Breast epithelium (tissue), 3 donors: ENCODE data around the gene BCL2.

Experiments
- POLR2A ChIP-seq: fragments of 450-650 bp; IDR thresholded peaks from one replicate; pipeline ENCODE4 v1.6.1; 2016; ENCODE audit warnings: antibody characterized with exemption, mild to moderate bottlenecking, moderate library complexity
- POLR2AphosphoS5 ChIP-seq, 3 donors: sonication (generic); formaldehyde crosslinking; IDR thresholded peaks; one replicate each; pipeline ENCODE4 v1.6.1; 2017; ENCODE audit warnings: antibody characterized with exemption in 3 of 3
- TF ChIP-seq, protein P1 (sequence below), 3 donors: fragments of 450-650 bp; IDR thresholded peaks; one replicate each; pipeline ENCODE4 v1.5.1; 2016 to 2017; ENCODE audit warnings: antibody characterized with exemption in 3 of 3, mild to moderate bottlenecking in 3 of 3, moderate library complexity in 3 of 3

DNA sequence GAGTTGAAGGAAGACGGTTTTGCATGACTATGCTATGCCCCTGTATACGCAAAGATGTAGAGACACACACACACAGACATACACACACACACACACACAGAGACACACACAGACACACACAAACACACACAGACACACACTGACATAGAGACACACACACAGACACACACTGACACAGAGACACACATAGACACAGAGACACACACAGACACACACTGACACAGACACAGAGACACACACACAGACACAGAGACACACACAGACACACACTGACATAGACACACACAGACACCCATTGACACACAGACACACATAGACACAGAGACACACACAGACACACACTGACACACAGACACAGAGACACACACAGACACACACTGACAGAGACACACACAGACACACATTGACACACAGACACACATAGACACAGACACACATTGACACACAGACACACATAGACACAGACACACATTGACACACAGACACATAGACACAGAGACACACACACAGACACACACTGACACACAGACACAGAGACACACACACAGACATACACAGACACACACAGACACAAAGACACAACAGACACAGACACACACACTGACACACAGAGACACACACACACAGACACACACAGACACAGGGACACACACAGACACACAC is 121.3 kb downstream of the BCL2 start:
- TF ChIP-seq, protein P1, sequence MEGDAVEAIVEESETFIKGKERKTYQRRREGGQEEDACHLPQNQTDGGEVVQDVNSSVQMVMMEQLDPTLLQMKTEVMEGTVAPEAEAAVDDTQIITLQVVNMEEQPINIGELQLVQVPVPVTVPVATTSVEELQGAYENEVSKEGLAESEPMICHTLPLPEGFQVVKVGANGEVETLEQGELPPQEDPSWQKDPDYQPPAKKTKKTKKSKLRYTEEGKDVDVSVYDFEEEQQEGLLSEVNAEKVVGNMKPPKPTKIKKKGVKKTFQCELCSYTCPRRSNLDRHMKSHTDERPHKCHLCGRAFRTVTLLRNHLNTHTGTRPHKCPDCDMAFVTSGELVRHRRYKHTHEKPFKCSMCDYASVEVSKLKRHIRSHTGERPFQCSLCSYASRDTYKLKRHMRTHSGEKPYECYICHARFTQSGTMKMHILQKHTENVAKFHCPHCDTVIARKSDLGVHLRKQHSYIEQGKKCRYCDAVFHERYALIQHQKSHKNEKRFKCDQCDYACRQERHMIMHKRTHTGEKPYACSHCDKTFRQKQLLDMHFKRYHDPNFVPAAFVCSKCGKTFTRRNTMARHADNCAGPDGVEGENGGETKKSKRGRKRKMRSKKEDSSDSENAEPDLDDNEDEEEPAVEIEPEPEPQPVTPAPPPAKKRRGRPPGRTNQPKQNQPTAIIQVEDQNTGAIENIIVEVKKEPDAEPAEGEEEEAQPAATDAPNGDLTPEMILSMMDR (IDR thresholded peaks at IDR 0.05) = no peak
- TF ChIP-seq POLR2AphosphoS5 (IDR thresholded peaks at IDR 0.05) (no peak), POLR2A (no peak)
